Measurements from ENCODE around the gene MAP2K7.
"Not testable (repeated sequence)": the region's sequence is repeated elsewhere in the genome, so short reads cannot be mapped to it uniquely, and the experiment has no call there.

Gene MAP2K7

GRCh38 chr19:7932276-7932929 lies 28.7 kb downstream of the MAP2K7 start:
- DNase-seq: no peak

GRCh38 chr19:7932930-7933300 lies 29.2 kb downstream of the MAP2K7 start:
- no peak for DNase-seq

GRCh38 chr19:7933411-7933810 lies 29.7 kb downstream of the MAP2K7 start:
- no peak for DNase-seq

- no peak for DNase-seq
Observed at GRCh38 chr19:7933828-7934725, 30.4 kb downstream of the MAP2K7 start.

GRCh38 chr19:7934766-7935165 lies 31.1 kb downstream of the MAP2K7 start:
- DNase-seq: no peak

GRCh38 chr19:7940841-7941240 lies 37.2 kb downstream of the MAP2K7 start:
- no peak for DNase-seq

- no peak for DNase-seq
Observed at GRCh38 chr19:7941895-7942596, 38.4 kb downstream of the MAP2K7 start.

- no peak for DNase-seq
Observed at GRCh38 chr19:7942981-7943443, 39.3 kb downstream of the MAP2K7 start.

- peak; percentile 100 for DNase-seq
Observed at GRCh38 chr19:7943444-7944176, 39.9 kb downstream of the MAP2K7 start, which contains the start of gene TIMM44. Gene TIMM44 (minus strand): TSS chr19:7943666. CDS start chr19:7943651, 15 bp downstream.

- DNase-seq: peak; percentile 93
Observed at GRCh38 chr19:7944177-7944761, 40.6 kb downstream of the MAP2K7 start.

GRCh38 chr19:7947939-7948338 lies 44.3 kb downstream of the MAP2K7 start:
- no peak for DNase-seq

GRCh38 chr19:7953060-7953459 lies 49.4 kb downstream of the MAP2K7 start:
- peak; percentile 40 for DNase-seq

GRCh38 chr19:7953576-7953975 lies 49.9 kb downstream of the MAP2K7 start:
- no peak for DNase-seq

GRCh38 chr19:7955696-7956095 lies 52.0 kb downstream of the MAP2K7 start:
- DNase-seq: no peak

- no peak for DNase-seq
Observed at GRCh38 chr19:7959211-7959610, 55.5 kb downstream of the MAP2K7 start.

GRCh38 chr19:7961082-7961481 lies 57.4 kb downstream of the MAP2K7 start:
- not testable (repeated sequence) for DNase-seq

GRCh38 chr19:7961920-7962626 lies 58.4 kb downstream of the MAP2K7 start:
- no peak for DNase-seq

GRCh38 chr19:7962644-7963268 lies 59.1 kb downstream of the MAP2K7 start:
- DNase-seq: no peak

- no peak for DNase-seq
Observed at GRCh38 chr19:7963566-7963965, 59.9 kb downstream of the MAP2K7 start.
